Measurements from ENCODE around the gene GSTM4. TPM values are rescaled to one million over a fixed set of nuclear protein-coding genes. Genes with fewer than 3 reads are reported as not detected.

GSTM4 gene
- total and polyA plus RNA-seq, 4 donors, result 12.2 to 42.8 (median 30.9) TPM

DNA sequence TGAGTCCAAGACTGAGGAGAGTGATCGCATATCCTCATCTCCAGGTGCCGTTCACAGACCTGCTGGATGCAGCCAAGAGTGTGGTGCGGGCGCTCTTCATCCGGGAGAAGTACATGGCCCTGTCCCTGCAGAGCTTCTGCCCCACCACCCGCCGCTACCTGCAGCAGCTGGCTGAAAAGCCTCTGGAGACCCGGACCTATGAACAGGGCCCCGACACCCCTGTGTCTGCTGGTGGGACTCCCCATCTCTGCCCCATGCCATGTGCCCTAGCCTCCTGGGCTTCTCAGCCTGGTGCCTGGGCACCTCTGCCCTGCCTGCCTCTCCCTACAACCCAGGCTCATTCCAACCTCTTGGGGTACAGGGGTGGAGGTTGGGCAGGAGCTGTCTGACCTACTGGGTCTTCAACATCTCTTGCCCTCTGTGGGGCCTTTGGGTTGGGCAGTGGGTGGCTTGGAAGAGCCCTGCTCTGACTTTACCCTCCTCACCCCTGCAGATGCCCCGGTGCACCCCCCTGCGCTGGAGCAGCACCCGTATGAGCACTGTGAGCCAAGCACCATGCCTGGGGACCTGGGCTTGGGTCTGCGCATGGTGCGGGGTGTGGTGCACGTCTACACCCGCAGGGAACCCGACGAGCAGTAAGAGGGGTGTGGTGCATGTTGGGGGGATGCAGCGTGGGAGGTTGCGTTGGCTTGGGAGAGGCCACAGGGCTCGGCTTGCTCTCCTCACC lies 29.1 kb upstream of the GSTM4 start:
- no peak overlapping the region for H3K27ac ChIP-seq (ENCODE audit: low read depth in 1 of 2, low read length in 2 of 2)
- no peaks in the 10 kb centered on the region for H3K9me3 ChIP-seq (ENCODE audit: control insufficient read depth in 4 of 4, low read length in 3 of 4)
- no peaks in the 10 kb centered on the region for H3K27me3 ChIP-seq (ENCODE audit: control insufficient read depth in 4 of 4, insufficient read depth in 4 of 4, low read length in 3 of 4)
- no peak for TF ChIP-seq YY1 (IDR thresholded peaks at IDR 0.05)
- TF ChIP-seq HNF4G (IDR thresholded peaks at IDR 0.05), result no peak
- TF ChIP-seq, protein P1, sequence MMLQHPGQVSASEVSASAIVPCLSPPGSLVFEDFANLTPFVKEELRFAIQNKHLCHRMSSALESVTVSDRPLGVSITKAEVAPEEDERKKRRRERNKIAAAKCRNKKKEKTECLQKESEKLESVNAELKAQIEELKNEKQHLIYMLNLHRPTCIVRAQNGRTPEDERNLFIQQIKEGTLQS (IDR thresholded peaks at IDR 0.05), result no peak
- no peak for TF ChIP-seq GABPA (IDR thresholded peaks at IDR 0.05 in 1 of 2, conservative IDR thresholded peaks at IDR 0.05 in 1 of 2)
- TF ChIP-seq RXRA (IDR thresholded peaks at IDR 0.05), result no peak
- H3K36me3 ChIP-seq (ENCODE audit: control insufficient read depth in 4 of 4, insufficient read depth in 3 of 4, low read depth in 1 of 4, low read length in 3 of 4), result peaks cover 12 to 58% (median 26%) of the 10 kb centered on the region in 4 donors
- no peak overlapping the region for H3K9ac ChIP-seq (ENCODE audit: low read depth in 1 of 2, low read length in 2 of 2)
- WGBS, result 97% methylated on average over 21 of the region's 21 CpGs
- no peak for DNase-seq (ENCODE audit: low spot score)
- no peak overlapping the region for H3K4me3 ChIP-seq (ENCODE audit: low read depth in 1 of 3, low read length in 3 of 3)
- peaks cover 2 to 26% (median 20%) of the 10 kb centered on the region in 4 donors for H3K4me1 ChIP-seq (ENCODE audit: control insufficient read depth in 4 of 4, insufficient read depth in 4 of 4, low read length in 3 of 4)

DNA sequence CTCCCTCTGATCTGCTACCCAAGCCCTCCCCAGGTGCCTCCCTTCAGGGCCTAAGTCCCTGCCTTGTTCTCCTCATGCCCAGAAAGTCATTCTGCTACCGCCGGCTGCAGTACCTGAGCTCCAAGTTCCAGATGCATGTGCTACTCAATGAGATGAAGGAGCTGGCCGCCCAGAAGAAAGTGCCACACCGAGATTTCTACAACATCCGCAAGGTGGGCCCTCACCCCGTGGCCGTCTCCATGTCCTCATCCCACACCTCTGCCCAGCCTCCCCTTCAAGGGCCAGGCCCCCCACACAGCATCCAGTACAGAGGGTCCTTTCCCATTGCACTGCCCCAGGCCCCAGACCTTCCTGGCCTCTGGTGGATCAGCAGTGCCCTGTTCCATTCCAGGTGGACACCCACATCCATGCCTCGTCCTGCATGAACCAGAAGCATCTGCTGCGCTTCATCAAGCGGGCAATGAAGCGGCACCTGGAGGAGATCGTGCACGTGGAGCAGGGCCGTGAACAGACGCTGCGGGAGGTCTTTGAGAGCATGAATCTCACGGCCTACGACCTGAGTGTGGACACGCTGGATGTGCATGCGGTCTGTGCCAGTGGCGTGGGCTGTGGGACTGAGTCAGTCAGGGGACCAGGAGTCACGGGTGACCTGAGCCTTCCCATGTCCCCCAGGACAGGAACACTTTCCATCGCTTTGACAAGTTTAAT lies 28.1 kb upstream of the GSTM4 start:
- Histone ChIP-seq H3K9me3 (ENCODE audit: control insufficient read depth in 4 of 4, low read length in 3 of 4) (no peaks in the 10 kb centered on the region), H3K36me3 (ENCODE audit: control insufficient read depth in 4 of 4, insufficient read depth in 3 of 4, low read depth in 1 of 4, low read length in 3 of 4) (peaks cover 15 to 61% (median 26%) of the 10 kb centered on the region in 4 donors), H3K4me1 (ENCODE audit: control insufficient read depth in 4 of 4, insufficient read depth in 4 of 4, low read length in 3 of 4) (peaks cover 0 to 16% (median 10%) of the 10 kb centered on the region in 4 donors), H3K27me3 (ENCODE audit: control insufficient read depth in 4 of 4, insufficient read depth in 4 of 4, low read length in 3 of 4) (no peaks in the 10 kb centered on the region), H3K27ac (ENCODE audit: low read depth in 1 of 2, low read length in 2 of 2) (no peak overlapping the region), H3K4me3 (ENCODE audit: low read depth in 1 of 3, low read length in 3 of 3) (no peak overlapping the region), H3K9ac (ENCODE audit: low read depth in 1 of 2, low read length in 2 of 2) (no peak overlapping the region)
- WGBS, result 95% methylated on average over 23 of the region's 23 CpGs
- no peak for DNase-seq (ENCODE audit: low spot score)
- no peak for TF ChIP-seq GABPA (IDR thresholded peaks at IDR 0.05 in 1 of 2, conservative IDR thresholded peaks at IDR 0.05 in 1 of 2)
- TF ChIP-seq EGR1 (IDR thresholded peaks at IDR 0.05; ENCODE audit: low read depth in 2 of 2), result no peak
- no peak for TF ChIP-seq YY1 (IDR thresholded peaks at IDR 0.05)
- no peak for TF ChIP-seq NR2F2 (IDR thresholded peaks at IDR 0.05)
- TF ChIP-seq, protein P2, sequence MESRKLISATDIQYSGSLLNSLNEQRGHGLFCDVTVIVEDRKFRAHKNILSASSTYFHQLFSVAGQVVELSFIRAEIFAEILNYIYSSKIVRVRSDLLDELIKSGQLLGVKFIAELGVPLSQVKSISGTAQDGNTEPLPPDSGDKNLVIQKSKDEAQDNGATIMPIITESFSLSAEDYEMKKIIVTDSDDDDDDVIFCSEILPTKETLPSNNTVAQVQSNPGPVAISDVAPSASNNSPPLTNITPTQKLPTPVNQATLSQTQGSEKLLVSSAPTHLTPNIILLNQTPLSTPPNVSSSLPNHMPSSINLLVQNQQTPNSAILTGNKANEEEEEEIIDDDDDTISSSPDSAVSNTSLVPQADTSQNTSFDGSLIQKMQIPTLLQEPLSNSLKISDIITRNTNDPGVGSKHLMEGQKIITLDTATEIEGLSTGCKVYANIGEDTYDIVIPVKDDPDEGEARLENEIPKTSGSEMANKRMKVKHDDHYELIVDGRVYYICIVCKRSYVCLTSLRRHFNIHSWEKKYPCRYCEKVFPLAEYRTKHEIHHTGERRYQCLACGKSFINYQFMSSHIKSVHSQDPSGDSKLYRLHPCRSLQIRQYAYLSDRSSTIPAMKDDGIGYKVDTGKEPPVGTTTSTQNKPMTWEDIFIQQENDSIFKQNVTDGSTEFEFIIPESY (IDR thresholded peaks at IDR 0.05), result no peak
- TF ChIP-seq, protein P3, sequence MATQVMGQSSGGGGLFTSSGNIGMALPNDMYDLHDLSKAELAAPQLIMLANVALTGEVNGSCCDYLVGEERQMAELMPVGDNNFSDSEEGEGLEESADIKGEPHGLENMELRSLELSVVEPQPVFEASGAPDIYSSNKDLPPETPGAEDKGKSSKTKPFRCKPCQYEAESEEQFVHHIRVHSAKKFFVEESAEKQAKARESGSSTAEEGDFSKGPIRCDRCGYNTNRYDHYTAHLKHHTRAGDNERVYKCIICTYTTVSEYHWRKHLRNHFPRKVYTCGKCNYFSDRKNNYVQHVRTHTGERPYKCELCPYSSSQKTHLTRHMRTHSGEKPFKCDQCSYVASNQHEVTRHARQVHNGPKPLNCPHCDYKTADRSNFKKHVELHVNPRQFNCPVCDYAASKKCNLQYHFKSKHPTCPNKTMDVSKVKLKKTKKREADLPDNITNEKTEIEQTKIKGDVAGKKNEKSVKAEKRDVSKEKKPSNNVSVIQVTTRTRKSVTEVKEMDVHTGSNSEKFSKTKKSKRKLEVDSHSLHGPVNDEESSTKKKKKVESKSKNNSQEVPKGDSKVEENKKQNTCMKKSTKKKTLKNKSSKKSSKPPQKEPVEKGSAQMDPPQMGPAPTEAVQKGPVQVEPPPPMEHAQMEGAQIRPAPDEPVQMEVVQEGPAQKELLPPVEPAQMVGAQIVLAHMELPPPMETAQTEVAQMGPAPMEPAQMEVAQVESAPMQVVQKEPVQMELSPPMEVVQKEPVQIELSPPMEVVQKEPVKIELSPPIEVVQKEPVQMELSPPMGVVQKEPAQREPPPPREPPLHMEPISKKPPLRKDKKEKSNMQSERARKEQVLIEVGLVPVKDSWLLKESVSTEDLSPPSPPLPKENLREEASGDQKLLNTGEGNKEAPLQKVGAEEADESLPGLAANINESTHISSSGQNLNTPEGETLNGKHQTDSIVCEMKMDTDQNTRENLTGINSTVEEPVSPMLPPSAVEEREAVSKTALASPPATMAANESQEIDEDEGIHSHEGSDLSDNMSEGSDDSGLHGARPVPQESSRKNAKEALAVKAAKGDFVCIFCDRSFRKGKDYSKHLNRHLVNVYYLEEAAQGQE (IDR thresholded peaks at IDR 0.05), result no peak
- TF ChIP-seq, protein P4, sequence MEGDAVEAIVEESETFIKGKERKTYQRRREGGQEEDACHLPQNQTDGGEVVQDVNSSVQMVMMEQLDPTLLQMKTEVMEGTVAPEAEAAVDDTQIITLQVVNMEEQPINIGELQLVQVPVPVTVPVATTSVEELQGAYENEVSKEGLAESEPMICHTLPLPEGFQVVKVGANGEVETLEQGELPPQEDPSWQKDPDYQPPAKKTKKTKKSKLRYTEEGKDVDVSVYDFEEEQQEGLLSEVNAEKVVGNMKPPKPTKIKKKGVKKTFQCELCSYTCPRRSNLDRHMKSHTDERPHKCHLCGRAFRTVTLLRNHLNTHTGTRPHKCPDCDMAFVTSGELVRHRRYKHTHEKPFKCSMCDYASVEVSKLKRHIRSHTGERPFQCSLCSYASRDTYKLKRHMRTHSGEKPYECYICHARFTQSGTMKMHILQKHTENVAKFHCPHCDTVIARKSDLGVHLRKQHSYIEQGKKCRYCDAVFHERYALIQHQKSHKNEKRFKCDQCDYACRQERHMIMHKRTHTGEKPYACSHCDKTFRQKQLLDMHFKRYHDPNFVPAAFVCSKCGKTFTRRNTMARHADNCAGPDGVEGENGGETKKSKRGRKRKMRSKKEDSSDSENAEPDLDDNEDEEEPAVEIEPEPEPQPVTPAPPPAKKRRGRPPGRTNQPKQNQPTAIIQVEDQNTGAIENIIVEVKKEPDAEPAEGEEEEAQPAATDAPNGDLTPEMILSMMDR (IDR thresholded peaks at IDR 0.05; ENCODE audit: low read depth, low read length, missing input control), result no peak
